ENCODE results near the gene CACNA1F. TPM values are rescaled to one million over a fixed set of nuclear protein-coding genes. Genes with fewer than 3 reads are reported as not detected.

The CACNA1F gene
- total RNA-seq, 2 donors from 2014 or later: 1.0 TPM

DNA sequence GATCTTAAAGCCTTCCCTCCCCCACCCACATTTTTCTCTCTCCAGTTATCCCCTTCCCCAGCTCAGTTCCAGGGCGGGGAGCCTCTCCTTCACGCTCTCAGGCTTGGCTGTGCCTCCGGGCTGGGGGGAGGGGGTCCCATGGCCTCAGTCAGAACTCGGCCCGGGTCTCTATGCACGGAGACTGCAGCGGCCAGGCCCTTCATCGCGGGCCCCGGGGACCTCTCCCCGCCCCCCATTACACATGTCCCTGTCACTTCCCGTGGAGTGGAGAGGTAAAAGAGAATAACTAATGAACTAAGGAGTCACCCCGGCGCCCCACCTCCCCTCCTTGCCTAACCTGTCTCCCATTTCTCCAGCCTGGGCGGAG is 46.1 kb downstream of the CACNA1F start:
- no peaks in the 10 kb centered on the region for H3K4me1 ChIP-seq
- no peaks in the 10 kb centered on the region for H3K27me3 ChIP-seq
- H3K9me3 ChIP-seq: no peaks in the 10 kb centered on the region
- DNase-seq: no peak
- TF ChIP-seq, protein P1, sequence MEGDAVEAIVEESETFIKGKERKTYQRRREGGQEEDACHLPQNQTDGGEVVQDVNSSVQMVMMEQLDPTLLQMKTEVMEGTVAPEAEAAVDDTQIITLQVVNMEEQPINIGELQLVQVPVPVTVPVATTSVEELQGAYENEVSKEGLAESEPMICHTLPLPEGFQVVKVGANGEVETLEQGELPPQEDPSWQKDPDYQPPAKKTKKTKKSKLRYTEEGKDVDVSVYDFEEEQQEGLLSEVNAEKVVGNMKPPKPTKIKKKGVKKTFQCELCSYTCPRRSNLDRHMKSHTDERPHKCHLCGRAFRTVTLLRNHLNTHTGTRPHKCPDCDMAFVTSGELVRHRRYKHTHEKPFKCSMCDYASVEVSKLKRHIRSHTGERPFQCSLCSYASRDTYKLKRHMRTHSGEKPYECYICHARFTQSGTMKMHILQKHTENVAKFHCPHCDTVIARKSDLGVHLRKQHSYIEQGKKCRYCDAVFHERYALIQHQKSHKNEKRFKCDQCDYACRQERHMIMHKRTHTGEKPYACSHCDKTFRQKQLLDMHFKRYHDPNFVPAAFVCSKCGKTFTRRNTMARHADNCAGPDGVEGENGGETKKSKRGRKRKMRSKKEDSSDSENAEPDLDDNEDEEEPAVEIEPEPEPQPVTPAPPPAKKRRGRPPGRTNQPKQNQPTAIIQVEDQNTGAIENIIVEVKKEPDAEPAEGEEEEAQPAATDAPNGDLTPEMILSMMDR (IDR thresholded peaks at IDR 0.05): no peak
- H3K4me3 ChIP-seq: no peak overlapping the region
- H3K27ac ChIP-seq: no peak overlapping the region
- intact Hi-C loops (cut with DNase I): no loop called here
- no peaks in the 10 kb centered on the region for H3K36me3 ChIP-seq
- no peak overlapping the region for H3K9ac ChIP-seq (ENCODE audit: low read depth in 2 of 2, low read length in 2 of 2)

DNA sequence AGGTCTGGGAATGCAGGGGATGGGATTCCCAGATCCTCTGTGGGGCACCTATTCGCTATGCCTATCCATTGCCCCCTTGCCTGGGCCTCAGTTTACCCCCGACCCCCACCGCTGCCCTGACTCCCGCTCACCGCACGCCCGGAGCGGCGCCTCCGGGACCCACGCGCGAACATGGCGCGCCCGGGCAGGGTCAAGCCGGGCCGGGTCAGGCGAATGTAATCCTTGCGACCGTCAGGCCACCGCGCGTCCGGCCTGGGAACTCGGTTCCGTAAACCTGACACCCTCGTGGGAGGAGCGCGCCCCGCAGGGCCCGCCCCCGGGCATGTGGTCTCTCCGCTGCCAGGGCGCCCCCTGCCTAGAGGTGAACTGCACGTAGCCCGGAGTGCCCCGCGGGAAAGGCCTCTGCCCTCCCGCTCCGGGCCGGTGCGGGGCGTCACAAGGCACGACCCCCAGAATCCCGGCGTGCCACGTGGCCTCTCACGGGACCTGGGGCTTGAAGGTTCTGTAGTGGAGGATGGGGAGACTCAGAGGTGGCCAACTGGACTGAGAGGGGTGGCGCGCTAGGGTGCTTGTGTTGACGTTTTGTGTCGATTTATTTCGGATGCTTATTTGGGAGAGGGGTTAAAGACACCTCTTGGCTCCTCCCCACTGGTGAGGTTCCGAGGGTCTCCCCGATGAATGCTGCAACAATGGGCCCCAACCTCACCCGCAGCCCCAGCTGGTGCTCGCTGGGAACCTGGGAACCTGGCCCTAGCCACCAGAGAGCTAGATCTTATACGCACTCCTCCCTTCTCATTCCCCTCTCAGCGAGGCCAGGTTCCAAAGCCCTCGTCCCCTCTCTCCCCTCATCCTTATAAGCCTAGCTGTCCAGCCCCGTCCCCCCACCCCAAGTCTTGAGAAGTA is 46.8 kb downstream of the CACNA1F start, which contains the start of gene PRICKLE3:
Gene PRICKLE3 (minus strand): TSS at position 249 of the 903 bp plus-strand sequence. CDS start 76 bp downstream, at position 173.
- no peaks in the 10 kb centered on the region for H3K36me3 ChIP-seq
- H3K27ac ChIP-seq: peak within 1 kb of the TSS; percentile 58
- peak; percentile 89 for DNase-seq
- H3K27me3 ChIP-seq: no peaks in the 10 kb centered on the region
- intact Hi-C loops (cut with DNase I): no loop called here
- TF ChIP-seq, protein P1 (IDR thresholded peaks at IDR 0.05): no peak
- peak within 1 kb of the TSS; percentile 41 for H3K4me3 ChIP-seq
- peak within 1 kb of the TSS; percentile 67 to 80 for H3K9ac ChIP-seq (ENCODE audit: low read depth in 2 of 2, low read length in 2 of 2)
- H3K4me1 ChIP-seq: no peaks in the 10 kb centered on the region
- H3K9me3 ChIP-seq: no peaks in the 10 kb centered on the region

DNA sequence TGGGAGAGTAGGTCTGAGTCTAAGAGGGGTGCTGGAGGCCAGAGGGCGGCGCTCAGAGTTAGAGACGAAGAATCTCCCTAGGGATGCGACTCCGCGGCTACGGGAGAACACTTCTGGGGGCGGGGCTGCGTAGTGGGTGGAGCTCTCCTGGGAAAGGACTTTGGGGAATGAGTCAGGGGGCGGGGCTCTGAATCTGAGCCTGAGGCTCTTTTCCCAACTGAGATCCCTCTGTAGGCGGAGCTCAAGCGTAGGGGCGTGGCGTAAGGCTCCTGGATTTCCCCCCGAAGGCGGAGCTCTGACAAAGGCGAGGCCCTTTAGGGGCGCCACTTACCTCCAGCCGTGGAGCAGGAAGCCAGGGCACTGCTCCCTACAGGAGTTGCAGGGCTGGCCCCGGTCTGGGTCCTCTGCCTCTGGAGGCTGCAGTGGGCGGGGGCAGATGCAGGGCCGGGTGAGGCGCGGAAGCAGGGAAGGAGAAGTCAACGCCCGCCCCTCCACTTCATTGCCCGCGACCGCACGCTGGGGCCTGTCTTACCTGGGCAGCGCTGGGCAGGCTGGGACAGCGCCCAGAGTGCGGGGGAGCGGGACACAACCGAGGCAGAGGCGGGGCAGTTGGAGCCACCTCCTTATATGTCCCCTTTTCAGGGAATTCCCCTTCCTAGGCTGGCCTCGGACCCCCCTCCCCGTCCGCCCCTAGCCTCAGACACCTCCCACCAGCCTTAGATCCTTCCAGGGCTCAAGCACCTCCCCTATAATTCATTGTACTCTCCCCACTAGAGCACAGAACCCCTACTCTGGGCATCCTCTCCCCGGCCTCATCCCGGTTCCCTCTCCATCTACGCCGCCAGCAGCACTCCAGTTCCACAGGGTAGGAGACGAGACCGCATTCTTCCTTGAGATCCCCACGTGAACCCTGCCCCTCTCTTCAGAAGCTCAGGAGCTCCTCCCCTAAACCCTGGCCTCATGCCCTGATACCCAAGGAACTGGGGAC is 48.6 kb downstream of the CACNA1F start:
- Histone ChIP-seq H3K27ac (peak overlapping the region; percentile 58), H3K36me3 (no peaks in the 10 kb centered on the region), H3K9ac (ENCODE audit: low read depth in 2 of 2, low read length in 2 of 2) (peak overlapping the region; percentile 56 to 67), H3K4me3 (peak overlapping the region; percentile 41), H3K4me1 (no peaks in the 10 kb centered on the region), H3K27me3 (no peaks in the 10 kb centered on the region), H3K9me3 (no peaks in the 10 kb centered on the region)
- intact Hi-C loops (cut with DNase I): no loop called here
- TF ChIP-seq, protein P1 (IDR thresholded peaks at IDR 0.05): no peak
- DNase-seq: peak; percentile 96

DNA sequence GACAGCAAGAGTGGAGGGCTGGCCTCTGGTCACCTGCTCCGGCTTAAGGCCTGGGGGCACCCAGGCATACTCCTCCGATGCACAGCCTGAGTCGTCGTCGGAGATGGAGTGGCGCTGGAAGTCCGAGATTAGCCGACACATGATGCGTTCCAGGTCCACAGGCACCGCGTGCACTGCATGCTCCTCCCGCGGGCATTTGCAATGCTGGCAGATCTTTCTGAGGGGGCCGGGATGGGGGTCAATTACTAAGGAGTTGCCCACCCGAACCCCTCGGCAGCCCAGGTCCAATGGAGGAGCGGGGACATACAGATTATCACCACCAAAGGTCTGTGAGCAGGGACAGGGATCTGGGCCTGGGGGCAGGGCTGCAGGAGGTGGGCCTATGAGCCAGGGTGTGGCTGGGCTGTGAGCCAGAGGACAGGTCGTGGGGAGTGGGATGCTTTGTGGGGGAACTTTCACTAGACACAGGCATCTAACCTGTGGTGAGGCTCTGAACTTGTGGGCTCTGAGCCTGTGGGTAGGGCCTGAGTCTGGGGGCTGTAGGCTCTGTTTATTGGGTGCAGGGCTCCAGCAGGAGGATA is 49.3 kb downstream of the CACNA1F start:
- DNase-seq: no peak
- Histone ChIP-seq H3K27ac (peak overlapping the region; percentile 58), H3K27me3 (no peaks in the 10 kb centered on the region), H3K36me3 (no peaks in the 10 kb centered on the region), H3K4me1 (no peaks in the 10 kb centered on the region), H3K4me3 (no peak overlapping the region), H3K9me3 (no peaks in the 10 kb centered on the region), H3K9ac (ENCODE audit: low read depth in 2 of 2, low read length in 2 of 2) (no peak overlapping the region)
- TF ChIP-seq, protein P1 (IDR thresholded peaks at IDR 0.05): no peak
- intact Hi-C loops (cut with DNase I): no loop called here

DNA sequence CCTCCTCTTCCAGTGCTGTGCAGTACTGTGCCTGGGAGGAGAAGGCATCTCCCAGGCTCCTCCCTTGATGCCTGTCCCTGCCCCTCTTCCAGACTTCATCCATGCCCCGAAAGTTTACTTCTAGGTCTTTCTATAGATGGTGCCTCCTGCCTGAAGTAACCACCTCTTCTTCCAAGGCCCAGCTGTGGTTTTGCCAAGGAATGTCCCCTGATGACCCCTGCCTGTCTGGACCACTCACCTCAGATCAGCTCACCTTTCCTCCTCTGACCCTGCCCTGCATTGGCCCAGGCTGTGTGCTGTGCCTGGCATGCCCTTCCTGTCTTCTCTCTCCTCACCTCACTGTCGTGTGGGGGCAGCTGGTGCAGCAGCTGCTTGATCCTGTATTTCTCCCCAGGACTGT is 53.8 kb downstream of the CACNA1F start:
- DNase-seq: no peak
- TF ChIP-seq, protein P1 (IDR thresholded peaks at IDR 0.05): no peak
- H3K4me1 ChIP-seq: no peaks in the 10 kb centered on the region

More for the DNA sequence above, 53.8 kb downstream of the CACNA1F start:
- Histone ChIP-seq H3K9ac (ENCODE audit: low read depth in 2 of 2, low read length in 2 of 2) (no peak overlapping the region), H3K36me3 (no peaks in the 10 kb centered on the region), H3K9me3 (no peaks in the 10 kb centered on the region), H3K4me3 (no peak overlapping the region), H3K27me3 (no peaks in the 10 kb centered on the region), H3K27ac (no peak overlapping the region)
- intact Hi-C loops (cut with DNase I): no loop called here

All from colonic mucosa (tissue), 4 donors.